Mesendoderm (in vitro differentiated cells): ENCODE data around the gene SLC25A48.

ENCODE experiments used
- DNase-seq: peaks from one replicate; pipeline ENCODE4 v3.0.0; 2013
- H2AK5ac ChIP-seq: 2 replicates; pipeline ENCODE4 v1.6.1; 2013; ENCODE audit warnings: low read length, inconsistent platforms
- H2BK120ac ChIP-seq: 2 replicates; pipeline ENCODE4 v1.6.1; 2013; ENCODE audit warnings: low read depth, mild to moderate bottlenecking, low read length, moderate library complexity, mixed read lengths
- H2BK15ac ChIP-seq: replicated peaks from 2 replicates; pipeline ENCODE4 v1.6.1; 2013; ENCODE audit warnings: low read depth, mild to moderate bottlenecking, moderate library complexity
- H2BK5ac ChIP-seq: 2 replicates; pipeline ENCODE4 v1.6.1; 2013; ENCODE audit warnings: low read length, inconsistent platforms
- H3K18ac ChIP-seq: 2 replicates; pipeline ENCODE4 v1.6.1; 2013; ENCODE audit warnings: mild to moderate bottlenecking, low read length, mixed read lengths
- H3K23ac ChIP-seq: one replicate; pipeline ENCODE4 v1.6.1; 2013; ENCODE audit warnings: low read length
- H3K27ac ChIP-seq: 2 replicates; pipeline ENCODE4 v1.5.1; 2013; ENCODE audit warnings: low read depth, mild to moderate bottlenecking, inconsistent platforms, low read length, moderate library complexity
- H3K27me3 ChIP-seq: 2 replicates; pipeline ENCODE4 v1.6.1; 2013; ENCODE audit warnings: low read length, control low read depth, mild to moderate bottlenecking, inconsistent platforms; ENCODE audit not compliant: insufficient read depth, poor library complexity
- H3K36me3 ChIP-seq: 2 replicates; pipeline ENCODE4 v1.6.1; 2013; ENCODE audit warnings: low read length, inconsistent platforms; ENCODE audit not compliant: control insufficient read depth, insufficient read depth
- H3K4ac ChIP-seq: one replicate; pipeline ENCODE4 v1.6.1; 2013; ENCODE audit warnings: low read depth, mild to moderate bottlenecking, low read length, moderate library complexity
- H3K4me1 ChIP-seq: 2 replicates; pipeline ENCODE4 v1.6.1; 2013; ENCODE audit warnings: low read depth, low read length, inconsistent platforms; ENCODE audit not compliant: control insufficient read depth
- H3K4me2 ChIP-seq: 2 replicates; pipeline ENCODE4 v1.6.1; 2013; ENCODE audit warnings: low read length
- H3K4me3 ChIP-seq: 2 replicates; pipeline ENCODE4 v1.5.1; 2013; ENCODE audit warnings: mild to moderate bottlenecking, low read length
- H3K56ac ChIP-seq: one replicate; pipeline ENCODE4 v1.6.1; 2013; ENCODE audit warnings: low read length
- H3K79me1 ChIP-seq: 2 replicates; pipeline ENCODE4 v1.6.1; 2013; ENCODE audit warnings: low read length, inconsistent platforms
- H3K79me2 ChIP-seq: 2 replicates; pipeline ENCODE4 v1.6.1; 2013; ENCODE audit warnings: mild to moderate bottlenecking, low read length; ENCODE audit not compliant: control insufficient read depth, insufficient read depth
- H3K9ac ChIP-seq: 2 replicates; pipeline ENCODE4 v1.6.1; 2013; ENCODE audit warnings: low read length, inconsistent platforms
- H4K5ac ChIP-seq: one replicate; pipeline ENCODE4 v1.6.1; 2013; ENCODE audit warnings: low read length
- H4K8ac ChIP-seq: one replicate; pipeline ENCODE4 v1.6.1; 2013; ENCODE audit warnings: low read depth, mild to moderate bottlenecking, control low read depth, low read length, moderate library complexity
- WGBS: extraction: QIAGEN DNeasy Blood & Tissue Kit; methylation state at CpG from one replicate; pipeline ENCODE4 v1.1.7; 2013; ENCODE audit warnings: low lambda C conversion rate, missing lambda C conversion rate; ENCODE audit not compliant: insufficient coverage; ENCODE audit errors: extremely low coverage; 5-methylcytosine and 5-hydroxymethylcytosine counted together

Gene SLC25A48

DNA sequence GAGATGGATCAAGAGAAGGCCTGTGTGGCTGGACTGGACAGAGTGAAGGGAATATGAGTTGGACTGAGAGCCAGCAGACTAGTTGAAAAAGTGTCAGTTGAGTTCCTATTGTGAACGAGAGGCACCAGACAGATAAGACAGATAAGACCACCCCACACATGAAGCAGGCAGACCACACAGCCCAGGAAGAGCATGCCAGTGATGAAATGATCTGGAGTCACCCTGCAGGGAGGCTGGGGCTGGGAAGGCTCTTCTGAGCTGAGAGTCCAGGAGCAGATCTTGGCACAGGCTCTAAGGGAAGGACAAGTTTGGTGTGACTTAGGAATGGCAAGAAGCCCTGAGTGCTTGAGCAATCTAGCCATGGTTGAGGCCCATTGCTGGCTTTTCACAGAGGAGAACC, 10.6 kb upstream of the SLC25A48 start:
- Histone ChIP-seq H3K4me2 (no peak overlapping the region), H2BK120ac (no peak overlapping the region), H3K4ac (no peak overlapping the region), H3K27ac (no peak overlapping the region), H3K79me1 (no peaks in the 10 kb centered on the region), H2AK5ac (peak overlapping the region; percentile 50), H3K4me3 (no peak overlapping the region), H3K18ac (no peak overlapping the region), H3K79me2 (no peaks in the 10 kb centered on the region), H4K5ac (no peak overlapping the region), H2BK5ac (no peak overlapping the region), H3K23ac (no peak overlapping the region), H2BK15ac (no peak overlapping the region), H3K27me3 (no peaks in the 10 kb centered on the region), H4K8ac (no peak overlapping the region), H3K36me3 (no peaks in the 10 kb centered on the region), H3K56ac (no peak overlapping the region), H3K4me1 (peaks cover 8% of the 10 kb centered on the region), H3K9ac (no peak overlapping the region)
- WGBS = no CpG with 5 or more reads among the region's 1 CpG
- DNase-seq = no peak

DNA sequence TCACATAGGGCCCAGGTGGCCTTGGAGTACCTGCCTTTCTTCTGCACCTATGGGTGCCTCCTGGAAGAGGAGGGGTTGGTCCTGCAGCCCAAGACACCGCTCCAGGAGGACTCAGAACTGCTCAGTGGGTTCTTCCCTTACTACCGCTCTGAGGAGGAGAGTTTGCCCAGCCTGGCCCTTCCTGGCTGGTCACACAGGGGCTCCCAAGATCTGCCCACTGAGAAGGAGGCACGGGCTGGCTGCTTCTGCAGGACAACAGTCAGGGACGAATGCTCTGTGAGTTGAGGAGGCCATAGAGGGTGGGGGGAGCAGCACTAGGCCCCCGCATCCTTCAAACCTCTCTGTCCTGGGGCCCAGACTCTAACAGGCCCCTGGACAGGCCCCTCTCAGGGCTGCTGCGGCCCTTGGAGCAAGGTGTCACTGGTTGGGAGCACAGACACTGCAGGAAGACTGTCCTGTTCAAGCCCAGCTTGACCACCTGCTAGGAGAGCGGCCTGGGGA, 9.9 kb upstream of the SLC25A48 start:
- no CpG with 5 or more reads among the region's 7 CpGs for WGBS
- H3K18ac ChIP-seq = no peak overlapping the region
- no peak overlapping the region for H3K4me3 ChIP-seq
- no peak overlapping the region for H2BK5ac ChIP-seq
- H2AK5ac ChIP-seq = no peak overlapping the region
- H3K27me3 ChIP-seq = no peaks in the 10 kb centered on the region
- no peak overlapping the region for H3K23ac ChIP-seq
- H2BK15ac ChIP-seq = no peak overlapping the region
- no peaks in the 10 kb centered on the region for H3K36me3 ChIP-seq
- H3K9ac ChIP-seq = no peak overlapping the region
- no peak overlapping the region for H2BK120ac ChIP-seq
- H3K4me1 ChIP-seq = peaks cover 8% of the 10 kb centered on the region
- H3K79me2 ChIP-seq = no peaks in the 10 kb centered on the region
- no peak overlapping the region for H4K8ac ChIP-seq
- no peak overlapping the region for H3K27ac ChIP-seq
- H3K79me1 ChIP-seq = no peaks in the 10 kb centered on the region
- H3K56ac ChIP-seq = no peak overlapping the region
- H3K4me2 ChIP-seq = no peak overlapping the region
- H4K5ac ChIP-seq = no peak overlapping the region
- no peak for DNase-seq
- no peak overlapping the region for H3K4ac ChIP-seq

DNA sequence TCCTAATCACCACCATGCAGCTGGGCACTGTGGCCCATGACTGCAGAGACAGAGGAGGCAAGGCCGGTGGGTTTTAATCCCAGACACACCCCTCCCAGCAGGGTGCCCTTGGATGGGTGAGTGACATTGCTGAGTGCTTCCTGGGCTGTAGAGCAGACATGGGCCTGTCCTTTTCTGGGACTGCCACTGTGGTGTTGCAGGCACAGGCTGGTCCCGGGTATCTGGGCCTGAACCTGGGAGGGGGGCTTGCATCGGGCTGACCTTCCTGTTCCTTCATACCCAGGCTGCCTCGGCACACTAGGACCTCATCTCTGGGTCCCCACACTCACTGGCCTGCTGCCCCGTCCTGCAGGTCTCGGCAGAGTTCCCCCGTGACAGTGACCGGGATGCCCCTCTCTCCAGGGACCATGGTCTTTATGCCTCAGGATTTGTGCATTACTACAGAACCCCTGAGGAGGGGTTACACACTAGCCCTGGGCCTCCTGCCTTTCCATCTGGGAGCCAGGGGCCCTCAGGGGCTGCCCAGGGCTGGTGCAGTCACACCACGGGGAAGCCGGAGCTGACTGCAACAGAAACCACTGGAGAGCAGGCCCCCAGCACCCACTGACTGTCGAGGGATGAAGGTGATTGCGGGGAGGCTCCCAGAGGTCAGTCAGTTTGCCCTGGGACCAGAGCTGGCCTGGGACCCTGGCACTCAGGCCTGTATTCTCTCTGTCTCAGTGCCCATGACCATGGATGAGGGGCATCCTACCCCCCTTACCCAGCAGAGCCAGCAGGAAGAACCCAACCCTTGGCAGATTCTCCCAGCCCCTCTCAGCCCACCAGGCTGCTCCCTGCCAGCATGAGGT, 8.9 kb upstream of the SLC25A48 start:
- Histone ChIP-seq H4K8ac (no peak overlapping the region), H4K5ac (no peak overlapping the region), H3K4ac (no peak overlapping the region), H3K4me3 (no peak overlapping the region), H3K4me1 (peaks cover 8% of the 10 kb centered on the region), H3K27me3 (no peaks in the 10 kb centered on the region), H3K27ac (no peak overlapping the region), H3K56ac (no peak overlapping the region), H3K79me2 (no peaks in the 10 kb centered on the region), H2BK5ac (no peak overlapping the region), H3K18ac (no peak overlapping the region), H3K4me2 (no peak overlapping the region), H2AK5ac (no peak overlapping the region), H3K23ac (no peak overlapping the region), H2BK120ac (no peak overlapping the region), H3K9ac (no peak overlapping the region), H2BK15ac (no peak overlapping the region), H3K79me1 (no peaks in the 10 kb centered on the region), H3K36me3 (no peaks in the 10 kb centered on the region)
- no CpG with 5 or more reads among the region's 12 CpGs for WGBS
- DNase-seq = no peak

DNA sequence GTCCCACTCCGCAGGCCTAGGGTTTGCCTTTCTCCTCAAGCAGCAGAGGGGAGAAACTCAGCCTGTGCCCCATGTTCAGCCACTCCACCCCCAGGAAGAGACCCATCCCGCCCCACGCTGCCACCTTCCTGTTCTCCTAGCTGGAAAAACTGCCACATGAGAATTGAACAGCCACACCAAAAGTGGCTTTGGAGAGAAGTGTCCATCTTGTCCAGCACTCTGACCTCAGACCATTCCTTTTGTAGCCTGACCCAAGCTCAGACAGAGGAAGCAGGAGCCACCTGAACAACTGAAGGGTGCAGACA, 8.3 kb upstream of the SLC25A48 start:
- DNase-seq = no peak
- Histone ChIP-seq H4K5ac (no peak overlapping the region), H2BK15ac (no peak overlapping the region), H3K4me1 (peaks cover 8% of the 10 kb centered on the region), H2BK120ac (no peak overlapping the region), H3K27me3 (no peaks in the 10 kb centered on the region), H3K9ac (no peak overlapping the region), H3K56ac (no peak overlapping the region), H3K23ac (no peak overlapping the region), H3K79me1 (no peaks in the 10 kb centered on the region), H2AK5ac (no peak overlapping the region), H3K4me3 (no peak overlapping the region), H3K4ac (no peak overlapping the region), H3K27ac (no peak overlapping the region), H4K8ac (no peak overlapping the region), H3K18ac (no peak overlapping the region), H3K36me3 (no peaks in the 10 kb centered on the region), H3K79me2 (no peaks in the 10 kb centered on the region), H3K4me2 (no peak overlapping the region), H2BK5ac (no peak overlapping the region)
- no CpG with 5 or more reads among the region's 3 CpGs for WGBS

DNA sequence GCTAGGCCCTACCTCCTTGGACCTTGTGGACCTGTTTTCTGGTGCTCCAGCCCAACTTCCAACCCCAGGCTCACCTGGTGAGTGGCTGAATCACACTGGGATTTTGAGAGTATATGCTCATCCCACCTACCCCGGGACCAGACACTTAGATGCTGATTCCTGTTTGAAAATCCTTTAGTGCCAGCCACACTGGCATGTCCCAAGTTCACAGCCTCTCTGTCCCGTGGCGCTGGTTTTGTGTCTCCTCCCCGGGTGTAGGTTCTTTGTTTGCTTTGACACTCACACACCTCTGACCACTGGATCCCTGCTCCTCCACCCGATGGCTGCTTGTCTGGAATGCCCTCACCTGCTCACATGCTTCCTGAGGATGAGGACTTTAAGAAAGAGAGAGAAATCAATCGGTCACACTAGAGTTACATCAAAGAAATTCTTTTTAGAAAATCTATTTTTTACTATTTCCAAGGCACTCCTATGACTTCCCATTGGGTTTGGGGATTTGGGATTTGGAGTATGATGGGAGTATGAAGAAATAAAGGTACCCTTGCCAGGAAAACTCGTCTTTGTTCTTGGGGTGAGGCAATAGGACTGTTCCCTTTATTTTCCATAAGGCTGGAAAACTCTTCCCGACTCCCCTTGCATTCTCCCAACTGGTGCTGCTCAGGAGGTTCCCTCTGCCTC, 7.3 kb upstream of the SLC25A48 start:
- Histone ChIP-seq H3K4me1 (no peaks in the 10 kb centered on the region), H3K56ac (no peak overlapping the region), H2BK15ac (no peak overlapping the region), H3K27me3 (no peaks in the 10 kb centered on the region), H2AK5ac (no peak overlapping the region), H3K4ac (no peak overlapping the region), H3K18ac (no peak overlapping the region), H3K4me2 (no peak overlapping the region), H3K79me1 (no peaks in the 10 kb centered on the region), H3K27ac (no peak overlapping the region), H4K5ac (no peak overlapping the region), H3K4me3 (no peak overlapping the region), H3K79me2 (no peaks in the 10 kb centered on the region), H3K23ac (no peak overlapping the region), H3K36me3 (no peaks in the 10 kb centered on the region), H2BK120ac (no peak overlapping the region), H3K9ac (no peak overlapping the region), H4K8ac (no peak overlapping the region), H2BK5ac (no peak overlapping the region)
- DNase-seq = no peak
- WGBS = no CpG with 5 or more reads among the region's 8 CpGs
